ENCODE results near the gene PCSK9.

- TF ChIP-seq CTCF (IDR thresholded peaks at IDR 0.05; ENCODE audit: low read depth, low read length) = no peak
- TF ChIP-seq EZH2phosphoT487 (IDR thresholded peaks at IDR 0.05; ENCODE audit: low read depth) = no peak
Observed at GRCh38 chr1:55046871-55047270, 7.5 kb downstream of the PCSK9 start.

Data from OCI-LY3 (cell line).